Naive thymus-derived CD4-positive, alpha-beta T cell (primary cell): Measurements from ENCODE around the gene MESD. TPM values are rescaled to one million over a fixed set of nuclear protein-coding genes. Genes with fewer than 3 reads are reported as not detected.

Source experiments
- ATAC-seq: fragments of 150-1000 bp; cut with Tn5 transposase; 2 replicates; pipeline ENCODE4 v1.10.0; 2021; ENCODE audit warnings: mild to moderate bottlenecking, moderate library complexity
- CTCF ChIA-PET: fragments of 350-600 bp; sonication (Branson Sonifier 250); formaldehyde crosslinking; loops from one replicate; lab custom pipeline; 2021; ENCODE audit warnings: antibody characterized with exemption; lab: Charles Lee
- POLR2A ChIA-PET: fragments of 350-600 bp; sonication (Branson Sonifier 250); formaldehyde crosslinking; loops from one replicate; lab custom pipeline; 2021; ENCODE audit warnings: antibody characterized with exemption, inconsistent platforms; lab: Charles Lee
- DNase-seq, 9 donors: peaks; one replicate each; pipeline versions ENCODE4 v3.0.0 to v3.0.0-alpha.2; 2020 to 2022; ENCODE audit warnings: mixed read lengths in 1 of 9
- H3K27ac ChIP-seq: one replicate; pipeline ENCODE4 v1.7.0; 2013; ENCODE audit warnings: mild to moderate bottlenecking, low read depth, low read length, moderate library complexity
- H3K27me3 ChIP-seq, 2 donors: one replicate each; pipeline ENCODE4 v1.7.0; 2013; ENCODE audit warnings: low read length in 2 of 2, mild to moderate bottlenecking in 2 of 2, moderate library complexity in 2 of 2; ENCODE audit not compliant: control insufficient read depth in 2 of 2, insufficient read depth in 2 of 2
- H3K36me3 ChIP-seq, 3 experiments: 1 replicate in 2 of 3; 2 replicates in 1 of 3; pipeline ENCODE4 v1.7.0; 2013; ENCODE audit warnings: low read length in 3 of 3, mild to moderate bottlenecking in 3 of 3, moderate library complexity in 1 of 3; ENCODE audit not compliant: insufficient read depth in 3 of 3, control insufficient read depth in 2 of 3
- H3K4me1 ChIP-seq, 2 donors: one replicate each; pipeline ENCODE4 v1.7.0; 2013; ENCODE audit warnings: low read length in 2 of 2, mild to moderate bottlenecking in 2 of 2, moderate library complexity in 1 of 2; ENCODE audit not compliant: control insufficient read depth in 2 of 2, insufficient read depth in 2 of 2
- H3K4me3 ChIP-seq: 2 replicates; pipeline ENCODE4 v1.7.0; 2013; ENCODE audit warnings: mild to moderate bottlenecking, low read length
- H3K9me3 ChIP-seq, 3 experiments: 1 replicate in 2 of 3; 2 replicates in 1 of 3; pipeline ENCODE4 v1.7.0; 2013; ENCODE audit warnings: low read length in 3 of 3; ENCODE audit not compliant: control insufficient read depth in 2 of 3
- H3K27ac Mint-ChIP-seq, 9 donors: one replicate each; pipeline ENCODE4 v1.8.0; 2020 to 2022; ENCODE audit warnings: mixed read lengths in 9 of 9, mild to moderate bottlenecking in 8 of 9, moderate library complexity in 5 of 9, inconsistent platforms in 2 of 9
- H3K27me3 Mint-ChIP-seq, 5 donors: one replicate each; pipeline ENCODE4 v1.8.0; 2021 to 2022; ENCODE audit warnings: mixed read lengths in 5 of 5, mild to moderate bottlenecking in 1 of 5
- H3K36me3 Mint-ChIP-seq, 5 donors: one replicate each; pipeline ENCODE4 v1.8.0; 2020 to 2022; ENCODE audit warnings: mixed read lengths in 5 of 5, mild to moderate bottlenecking in 3 of 5, inconsistent platforms in 1 of 5
- H3K4me1 Mint-ChIP-seq, 7 donors: one replicate each; pipeline ENCODE4 v1.8.0; 2020 to 2022; ENCODE audit warnings: mixed read lengths in 7 of 7, mild to moderate bottlenecking in 3 of 7, inconsistent platforms in 1 of 7
- H3K4me3 Mint-ChIP-seq, 10 donors: one replicate each; pipeline ENCODE4 v1.8.0; 2020 to 2022; ENCODE audit warnings: mild to moderate bottlenecking in 10 of 10, mixed read lengths in 10 of 10, moderate library complexity in 6 of 10, inconsistent platforms in 2 of 10
- H3K9me3 Mint-ChIP-seq, 11 donors: one replicate each; pipeline ENCODE4 v1.8.0; 2020 to 2022; ENCODE audit warnings: mixed read lengths in 11 of 11, mild to moderate bottlenecking in 4 of 11, inconsistent platforms in 1 of 11, moderate library complexity in 1 of 11
- intact Hi-C, 2 donors: fragments of 100-400 bp; cut with micrococcal nuclease; formaldehyde crosslinking; loops; one replicate each; pipeline ENCODE4 v1.15.1; 2023
- polyA plus RNA-seq, 2 donors: library from polyadenylated mRNA; unstranded; fragments of 300-500 nt; fragmentation: Illumina TruSeq; gene quantifications; one replicate each; pipeline ENCODE4 v1.2.3, GENCODE V29; 2021
- total RNA-seq, 6 experiments: library from RNA in 5 of 6; stranded (reverse) in 5 of 6; gene quantifications; 1 replicate in 5 of 6; 2 replicates in 1 of 6; pipeline ENCODE4 v1.2.3 and lab custom pipeline; 2021 to 2026

Gene MESD
- total and polyA plus RNA-seq, 7 experiments from 2014 or later: 17.1 to 42.5 (median 29.3) TPM

DNA sequence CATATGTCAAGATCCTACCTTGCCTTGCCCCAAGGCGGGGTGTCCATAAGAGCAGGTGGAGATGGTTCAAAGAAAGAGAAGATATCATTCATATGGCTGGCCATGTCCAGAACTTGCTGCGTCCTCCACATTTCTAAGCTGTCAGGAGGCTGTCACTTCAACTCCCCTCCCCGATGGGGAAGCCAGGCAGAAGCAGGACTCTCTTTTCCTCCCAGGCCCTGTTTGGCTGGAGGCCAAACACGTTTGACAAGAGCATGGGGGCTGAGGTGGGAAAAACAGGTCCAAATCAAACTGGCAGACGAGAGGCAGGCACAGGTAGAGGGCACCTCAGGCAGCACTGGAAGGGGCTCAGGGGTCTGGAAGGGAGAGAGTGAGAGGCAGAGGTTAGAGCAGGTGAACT is 37.7 kb downstream of the MESD start:
- DNase-seq (no peak), ATAC-seq (no peak)
- H3K27ac ChIP-seq: no peak overlapping the region
- intact Hi-C loops: no loop called here
- Mint-ChIP-seq H3K4me3 (no peak overlapping the region), H3K9me3 (no peaks in the 10 kb centered on the region), H3K27ac (no peak overlapping the region), H3K36me3 (peaks cover 17 to 74% (median 55%) of the 10 kb centered on the region in 5 donors), H3K27me3 (no peaks in the 10 kb centered on the region), H3K4me1 (peaks cover 0 to 7% (median 0%) of the 10 kb centered on the region in 7 donors)
- peaks cover 5 to 73% (median 14%) of the 10 kb centered on the region in 3 experiments for H3K36me3 ChIP-seq
- no peaks in the 10 kb centered on the region for H3K9me3 ChIP-seq
- ChIA-PET CTCF (no interaction called here), POLR2A (no interaction called here)
- no peak overlapping the region for H3K4me3 ChIP-seq
- H3K27me3 ChIP-seq: no peaks in the 10 kb centered on the region
- no peaks in the 10 kb centered on the region for H3K4me1 ChIP-seq

GRCh38 chr15:80950291-80951078 is 39.1 kb downstream of the MESD start:
- Histone ChIP-seq H3K4me1 (no peaks in the 10 kb centered on the region), H3K9me3 (no peaks in the 10 kb centered on the region), H3K27ac (no peak overlapping the region), H3K36me3 (peaks cover 5 to 87% (median 14%) of the 10 kb centered on the region in 3 experiments), H3K4me3 (no peak overlapping the region), H3K27me3 (no peaks in the 10 kb centered on the region)
- ATAC-seq (no peak), DNase-seq (no peak)
- POLR2A ChIA-PET: no interaction called here
- intact Hi-C loops: no loop called here
- peak overlapping the region in 1 of 9 donors; percentile 11 for H3K27ac Mint-ChIP-seq
- H3K4me3 Mint-ChIP-seq: no peak overlapping the region
- peaks cover 17 to 79% (median 56%) of the 10 kb centered on the region in 5 donors for H3K36me3 Mint-ChIP-seq
- H3K27me3 Mint-ChIP-seq: no peaks in the 10 kb centered on the region
- H3K4me1 Mint-ChIP-seq: peaks cover 0 to 6% (median 0%) of the 10 kb centered on the region in 7 donors
- no peaks in the 10 kb centered on the region for H3K9me3 Mint-ChIP-seq
- CTCF ChIA-PET: no interaction called here

GRCh38 chr15:80949756-80950155 is 39.9 kb downstream of the MESD start:
- Histone ChIP-seq H3K9me3 (no peaks in the 10 kb centered on the region), H3K4me3 (no peak overlapping the region), H3K4me1 (no peaks in the 10 kb centered on the region), H3K36me3 (peaks cover 5 to 94% (median 14%) of the 10 kb centered on the region in 3 experiments), H3K27me3 (no peaks in the 10 kb centered on the region), H3K27ac (no peak overlapping the region)
- Mint-ChIP-seq H3K27ac (peak overlapping the region in 1 of 9 donors; percentile 65), H3K4me1 (peaks cover 0 to 6% (median 0%) of the 10 kb centered on the region in 7 donors), H3K27me3 (no peaks in the 10 kb centered on the region), H3K4me3 (no peak overlapping the region), H3K9me3 (no peaks in the 10 kb centered on the region), H3K36me3 (peaks cover 16 to 76% (median 56%) of the 10 kb centered on the region in 5 donors)
- intact Hi-C loops: no loop called here
- ChIA-PET CTCF (no interaction called here), POLR2A (no interaction called here)
- DNase-seq: no peak
- ATAC-seq: no peak

DNA sequence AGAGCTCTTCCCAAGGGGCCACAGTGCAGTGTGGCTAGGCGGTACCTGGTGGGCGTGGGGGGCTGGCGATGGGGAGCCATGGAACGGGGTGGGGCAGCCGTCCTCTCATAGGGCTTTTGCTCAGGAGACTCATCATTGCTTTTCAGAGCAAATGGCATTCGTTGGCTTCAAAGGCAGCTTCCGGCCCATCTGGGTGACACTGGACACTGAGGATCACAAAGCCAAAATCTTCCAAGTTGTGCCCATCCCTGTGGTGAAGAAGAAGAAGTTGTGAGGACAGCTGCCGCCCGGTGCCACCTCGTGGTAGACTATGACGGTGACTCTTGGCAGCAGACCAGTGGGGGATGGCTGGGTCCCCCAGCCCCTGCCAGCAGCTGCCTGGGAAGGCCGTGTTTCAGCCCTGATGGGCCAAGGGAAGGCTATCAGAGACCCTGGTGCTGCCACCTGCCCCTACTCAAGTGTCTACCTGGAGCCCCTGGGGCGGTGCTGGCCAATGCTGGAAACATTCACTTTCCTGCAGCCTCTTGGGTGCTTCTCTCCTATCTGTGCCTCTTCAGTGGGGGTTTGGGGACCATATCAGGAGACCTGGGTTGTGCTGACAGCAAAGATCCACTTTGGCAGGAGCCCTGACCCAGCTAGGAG is 40.8 kb downstream of the MESD start:
- Mint-ChIP-seq H3K9me3 (no peaks in the 10 kb centered on the region), H3K4me3 (no peak overlapping the region), H3K27ac (peak overlapping the region in 1 of 9 donors; percentile 41), H3K4me1 (peaks cover 0 to 6% (median 0%) of the 10 kb centered on the region in 7 donors), H3K27me3 (no peaks in the 10 kb centered on the region), H3K36me3 (peaks cover 16 to 77% (median 62%) of the 10 kb centered on the region in 5 donors)
- Histone ChIP-seq H3K27ac (no peak overlapping the region), H3K4me1 (no peaks in the 10 kb centered on the region), H3K9me3 (no peaks in the 10 kb centered on the region), H3K36me3 (peaks cover 5 to 88% (median 14%) of the 10 kb centered on the region in 3 experiments), H3K4me3 (no peak overlapping the region), H3K27me3 (no peaks in the 10 kb centered on the region)
- intact Hi-C loops: no loop called here
- ATAC-seq: no peak
- POLR2A ChIA-PET: no interaction called here
- CTCF ChIA-PET: no interaction called here
- no peak for DNase-seq

DNA sequence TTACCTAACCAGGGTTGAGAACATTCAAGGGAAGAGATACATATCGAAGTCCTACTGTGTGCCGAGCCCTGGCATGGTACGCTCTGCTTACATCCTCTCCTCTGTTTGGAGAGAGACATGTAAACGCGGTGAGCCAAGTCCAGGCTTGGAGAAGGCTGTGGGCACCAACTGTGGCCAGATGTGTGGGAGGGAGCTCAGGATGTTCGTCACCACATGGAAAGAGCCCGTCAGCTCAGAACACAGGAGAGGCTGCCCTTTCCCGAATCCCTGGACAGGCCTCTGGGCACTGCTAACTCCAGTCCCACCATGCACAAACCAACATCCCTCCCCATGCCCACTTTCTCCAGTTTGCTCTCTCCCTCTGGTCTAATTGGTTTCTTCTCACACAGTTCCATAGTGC is 43.0 kb downstream of the MESD start:
- H3K27me3 Mint-ChIP-seq: no peaks in the 10 kb centered on the region
- no peaks in the 10 kb centered on the region for H3K9me3 ChIP-seq
- no peaks in the 10 kb centered on the region for H3K27me3 ChIP-seq
- POLR2A ChIA-PET: no interaction called here
- no peaks in the 10 kb centered on the region for H3K9me3 Mint-ChIP-seq
- peaks cover 0 to 6% (median 0%) of the 10 kb centered on the region in 7 donors for H3K4me1 Mint-ChIP-seq
- H3K4me3 ChIP-seq: no peak overlapping the region
- no peak overlapping the region for H3K27ac ChIP-seq
- peak overlapping the region in 1 of 9 donors; percentile 62 for H3K27ac Mint-ChIP-seq
- DNase-seq (no peak), ATAC-seq (no peak)
- intact Hi-C loops: no loop called here
- no peak overlapping the region for H3K4me3 Mint-ChIP-seq
- H3K4me1 ChIP-seq: no peaks in the 10 kb centered on the region
- CTCF ChIA-PET: no interaction called here
- H3K36me3 Mint-ChIP-seq: peaks cover 11 to 82% (median 56%) of the 10 kb centered on the region in 5 donors
- H3K36me3 ChIP-seq: peaks cover 5 to 92% (median 14%) of the 10 kb centered on the region in 3 experiments

DNA sequence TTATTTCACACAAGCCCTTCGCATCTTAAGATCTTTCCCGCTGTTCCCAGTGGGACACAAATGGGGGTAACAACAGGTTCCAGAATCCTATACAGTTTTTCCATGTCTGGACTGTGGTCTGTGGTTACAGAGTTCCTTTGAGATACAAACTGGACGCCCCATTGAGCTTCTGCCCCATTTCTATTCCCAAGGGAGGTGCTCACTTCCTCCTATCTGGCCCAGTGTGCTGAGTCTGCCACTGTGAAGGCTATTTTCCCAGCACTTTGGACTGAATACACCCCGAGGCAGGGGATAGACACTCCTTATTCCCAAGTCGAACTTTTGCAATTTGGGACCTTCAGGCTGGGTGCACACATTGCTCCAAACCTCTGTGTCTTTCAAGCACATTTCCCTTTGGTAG is 44.0 kb downstream of the MESD start:
- no peak overlapping the region for H3K4me3 ChIP-seq
- Mint-ChIP-seq H3K4me3 (no peak overlapping the region), H3K27ac (peak overlapping the region in 1 of 9 donors; percentile 63), H3K27me3 (no peaks in the 10 kb centered on the region), H3K36me3 (peaks cover 12 to 81% (median 54%) of the 10 kb centered on the region in 5 donors), H3K9me3 (no peaks in the 10 kb centered on the region), H3K4me1 (peaks cover 0 to 6% (median 0%) of the 10 kb centered on the region in 7 donors)
- H3K36me3 ChIP-seq: peaks cover 5 to 91% (median 13%) of the 10 kb centered on the region in 3 experiments
- ATAC-seq (no peak), DNase-seq (no peak)
- intact Hi-C loops: no loop called here
- no peaks in the 10 kb centered on the region for H3K4me1 ChIP-seq
- POLR2A ChIA-PET: no interaction called here
- no peak overlapping the region for H3K27ac ChIP-seq
- CTCF ChIA-PET: interaction anchor here (0.6 kb wide), 1 partner anchor 22 kb away, joined by 3 read pairs; no protein-coding TSS in a partner anchor
- no peaks in the 10 kb centered on the region for H3K27me3 ChIP-seq
- no peaks in the 10 kb centered on the region for H3K9me3 ChIP-seq
